ENCODE measurements around the gene SLC25A25.

The SLC25A25 gene

DNA sequence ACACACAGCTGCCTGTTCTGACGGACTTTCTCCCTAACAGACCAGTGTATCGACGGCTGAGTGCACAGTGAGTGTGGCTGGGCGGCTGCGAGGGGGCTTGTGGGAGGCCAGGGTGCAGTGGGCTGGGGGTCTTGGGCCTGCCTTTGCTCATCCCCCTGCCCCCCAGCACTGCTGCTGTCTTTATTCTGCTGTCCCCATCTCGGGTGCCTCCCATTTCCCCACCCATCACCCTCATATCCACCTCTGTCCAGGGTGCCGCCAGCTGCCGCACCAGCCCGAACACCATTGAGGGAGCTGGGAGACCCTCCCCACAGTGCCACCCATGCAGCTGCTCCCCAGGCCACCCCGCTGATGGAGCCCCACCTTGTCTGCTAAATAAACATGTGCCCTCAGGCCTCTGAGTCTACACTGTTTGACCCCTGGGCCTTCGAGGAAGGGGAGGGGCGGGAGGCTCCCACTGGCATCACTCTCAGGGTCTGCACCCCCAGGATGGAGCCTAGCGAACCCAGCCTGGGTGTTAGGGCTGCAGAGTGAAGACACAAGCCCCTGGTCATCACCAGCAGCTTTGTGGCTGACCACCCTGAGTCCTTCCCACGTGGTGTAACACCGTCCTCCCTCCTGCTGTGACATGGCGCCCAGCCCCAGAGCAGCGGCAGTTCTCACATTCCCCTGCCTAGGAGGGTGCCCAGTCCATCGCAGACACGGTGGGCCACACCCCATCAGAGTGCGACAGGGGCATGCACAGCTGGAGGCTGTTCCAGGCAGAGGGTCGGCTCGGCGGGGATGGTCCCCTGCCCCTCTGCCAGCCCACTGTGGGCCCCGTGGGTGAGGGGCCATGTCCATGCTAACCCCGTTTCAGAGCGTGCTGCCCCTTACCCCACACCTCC is 85.3 kb downstream of the SLC25A25 start:
- FAIRE-seq, result no peak
- TF ChIP-seq, protein P1, sequence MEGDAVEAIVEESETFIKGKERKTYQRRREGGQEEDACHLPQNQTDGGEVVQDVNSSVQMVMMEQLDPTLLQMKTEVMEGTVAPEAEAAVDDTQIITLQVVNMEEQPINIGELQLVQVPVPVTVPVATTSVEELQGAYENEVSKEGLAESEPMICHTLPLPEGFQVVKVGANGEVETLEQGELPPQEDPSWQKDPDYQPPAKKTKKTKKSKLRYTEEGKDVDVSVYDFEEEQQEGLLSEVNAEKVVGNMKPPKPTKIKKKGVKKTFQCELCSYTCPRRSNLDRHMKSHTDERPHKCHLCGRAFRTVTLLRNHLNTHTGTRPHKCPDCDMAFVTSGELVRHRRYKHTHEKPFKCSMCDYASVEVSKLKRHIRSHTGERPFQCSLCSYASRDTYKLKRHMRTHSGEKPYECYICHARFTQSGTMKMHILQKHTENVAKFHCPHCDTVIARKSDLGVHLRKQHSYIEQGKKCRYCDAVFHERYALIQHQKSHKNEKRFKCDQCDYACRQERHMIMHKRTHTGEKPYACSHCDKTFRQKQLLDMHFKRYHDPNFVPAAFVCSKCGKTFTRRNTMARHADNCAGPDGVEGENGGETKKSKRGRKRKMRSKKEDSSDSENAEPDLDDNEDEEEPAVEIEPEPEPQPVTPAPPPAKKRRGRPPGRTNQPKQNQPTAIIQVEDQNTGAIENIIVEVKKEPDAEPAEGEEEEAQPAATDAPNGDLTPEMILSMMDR (IDR thresholded peaks at IDR 0.05; ENCODE audit: insufficient read depth, missing control alignments), result no peak
- no peak for DNase-seq (ENCODE audit: insufficient read length, low spot score)

DNA sequence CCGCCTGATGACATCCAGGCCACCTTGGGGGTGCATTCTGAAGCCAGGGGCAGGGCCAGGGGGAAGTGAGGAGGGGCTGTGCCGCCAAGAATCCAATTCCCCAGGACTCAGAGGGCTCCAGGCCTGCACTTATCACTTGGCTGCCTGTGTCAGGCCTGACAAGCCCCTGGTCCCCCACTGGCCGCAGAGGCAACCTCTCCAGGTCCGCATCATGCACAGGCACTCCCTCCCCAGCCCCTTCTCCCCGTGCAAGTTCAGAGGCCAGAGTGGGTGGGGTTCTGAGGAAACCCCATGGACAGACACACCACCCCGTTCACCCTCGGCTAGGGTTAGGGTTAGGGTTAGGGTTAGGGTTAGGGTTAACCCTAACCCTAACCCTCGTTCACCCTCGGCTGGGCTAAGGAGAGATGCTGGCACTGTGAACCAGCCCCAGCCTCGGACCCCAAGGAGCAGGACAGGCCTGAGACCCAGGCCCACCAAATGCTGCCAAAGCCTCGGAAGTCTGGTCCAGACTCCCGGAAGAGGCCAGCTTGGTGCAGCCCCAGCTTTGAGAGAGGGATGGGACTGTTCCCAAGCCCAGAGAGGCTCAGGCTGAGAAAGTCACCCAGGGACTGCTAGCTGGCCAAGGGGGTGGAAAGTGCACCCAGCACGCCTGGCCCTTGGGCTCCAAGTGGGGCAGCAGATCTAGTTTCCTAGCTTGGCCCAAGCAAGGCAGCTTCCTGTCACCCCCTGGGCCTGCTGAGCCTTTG is 86.1 kb downstream of the SLC25A25 start:
- DNase-seq (ENCODE audit: insufficient read length, low spot score) (no peak), FAIRE-seq (no peak)
- TF ChIP-seq, protein P1 (IDR thresholded peaks at IDR 0.05; ENCODE audit: insufficient read depth, missing control alignments), result no peak

GRCh38 chr9:128155736-128156500 is 87.9 kb downstream of the SLC25A25 start:
- DNase-seq (ENCODE audit: insufficient read length, low spot score), result no peak
- TF ChIP-seq, protein P1 (IDR thresholded peaks at IDR 0.05; ENCODE audit: insufficient read depth, missing control alignments), result no peak
- FAIRE-seq, result no peak
